OCI-LY1 (cell line): ENCODE results near the gene CDC37.

Experiments
- H2AFZ ChIP-seq: fragments of 200-600 bp; sonication (generic), shearing (Covaris generic); 2 replicates; pipeline ENCODE4 v1.6.0; 2014; ENCODE audit warnings: antibody characterized with exemption, mild to moderate bottlenecking, low read length
- H3F3A ChIP-seq: fragments of 200-600 bp; sonication (generic), shearing (Covaris generic); 2 replicates; pipeline ENCODE4 v1.6.0; 2014; ENCODE audit warnings: mild to moderate bottlenecking, antibody characterized with exemption, low read length, moderate library complexity; ENCODE audit not compliant: insufficient read depth
- H3K27ac ChIP-seq: fragments of 200-600 bp; sonication (generic); 2 replicates; pipeline ENCODE4 v1.5.1; 2014; ENCODE audit warnings: low read length, mixed run types, mild to moderate bottlenecking, low read depth; ENCODE audit not compliant: poor library complexity, severe bottlenecking
- H3K27me3 ChIP-seq: fragments of 200-600 bp; sonication (generic); 2 replicates; pipeline ENCODE4 v1.6.0; 2014; ENCODE audit warnings: antibody characterized with exemption, mild to moderate bottlenecking, low read length, moderate library complexity; ENCODE audit not compliant: insufficient read depth
- H3K36me3 ChIP-seq: fragments of 200-600 bp; sonication (generic); 2 replicates; pipeline ENCODE4 v1.6.1; 2014; ENCODE audit warnings: mild to moderate bottlenecking, antibody characterized with exemption, low read length, moderate library complexity, mixed read lengths; ENCODE audit not compliant: insufficient read depth
- H3K4me1 ChIP-seq: fragments of 200-600 bp; sonication (generic); 2 replicates; pipeline ENCODE4 v1.5.1; 2014; ENCODE audit warnings: mild to moderate bottlenecking, low read length, moderate library complexity; ENCODE audit not compliant: insufficient read depth, severe bottlenecking
- H3K4me2 ChIP-seq: fragments of 200-600 bp; sonication (generic), shearing (Covaris generic); 2 replicates; pipeline ENCODE4 v1.6.1; 2014; ENCODE audit warnings: low read length
- H3K4me3 ChIP-seq: fragments of 200-600 bp; sonication (generic); 2 replicates; pipeline ENCODE4 v1.5.1; 2014; ENCODE audit warnings: low read length, low read depth, mild to moderate bottlenecking, mixed read lengths; ENCODE audit not compliant: poor library complexity, severe bottlenecking
- H3K79me2 ChIP-seq: fragments of 200-600 bp; shearing (Covaris generic); 2 replicates; pipeline ENCODE4 v1.6.1; 2016; ENCODE audit warnings: mixed run types, low read length, mixed read lengths; ENCODE audit not compliant: insufficient read depth
- H3K9ac ChIP-seq: fragments of 200-600 bp; sonication (generic), shearing (Covaris generic); 2 replicates; pipeline ENCODE4 v1.6.1; 2014; ENCODE audit warnings: mild to moderate bottlenecking, low read length, mixed read lengths
- H3K9me2 ChIP-seq: fragments of 200-600 bp; sonication (generic), shearing (Covaris generic); 2 replicates; pipeline ENCODE4 v1.6.1; 2014; ENCODE audit warnings: low read depth, mild to moderate bottlenecking, low read length, mixed read lengths
- H3K9me3 ChIP-seq: fragments of 200-600 bp; shearing (Covaris generic); 2 replicates; pipeline ENCODE4 v1.6.1; 2014; ENCODE audit warnings: low read length, mixed read lengths
- H4K20me1 ChIP-seq: fragments of 200-600 bp; sonication (generic), shearing (Covaris generic); 2 replicates; pipeline ENCODE4 v1.6.0; 2016; ENCODE audit warnings: mild to moderate bottlenecking, low read length; ENCODE audit not compliant: insufficient read depth
- EZH2 ChIP-seq: fragments of 200-600 bp; sonication (generic), shearing (Covaris generic); IDR thresholded peaks from 2 replicates; pipeline ENCODE4 v1.8.0; 2017; ENCODE audit warnings: borderline replicate concordance, mixed run types, mild to moderate bottlenecking, antibody characterized with exemption, low read length, moderate library complexity, mixed read lengths
- TF ChIP-seq, protein P1 (sequence below): fragments of 200-600 bp; sonication (generic), shearing (Covaris generic); IDR thresholded peaks from 2 replicates; pipeline ENCODE4 v1.5.1; 2017; ENCODE audit warnings: mild to moderate bottlenecking, antibody characterized with exemption, low read length, moderate library complexity, mixed read lengths

Gene CDC37

DNA sequence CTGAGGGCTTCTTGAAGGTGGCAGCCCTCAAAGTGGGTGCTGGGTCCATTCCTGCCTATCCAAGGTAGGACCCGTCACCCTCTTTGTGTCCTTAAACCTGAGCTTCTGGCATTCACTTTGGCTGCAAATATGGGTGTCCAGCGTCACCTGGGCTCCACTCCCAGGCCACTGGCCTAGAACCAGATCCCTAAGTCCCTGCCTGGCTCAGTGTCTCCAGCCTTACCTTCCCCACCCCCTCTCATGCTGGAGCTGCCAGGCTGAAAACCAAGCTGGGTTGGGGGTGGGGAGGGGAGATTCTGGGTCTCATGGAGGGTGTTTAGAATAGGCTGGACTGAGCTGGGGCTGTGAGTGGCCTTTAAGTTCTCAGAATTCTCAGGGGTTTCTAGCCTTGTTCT lies 29.4 kb upstream of the CDC37 start:
- Histone ChIP-seq H3K27ac (no peak overlapping the region), H3K4me3 (no peak overlapping the region), H3K27me3 (peaks cover 24% of the 10 kb centered on the region), H2AFZ (no peak overlapping the region), H3F3A (no peaks in the 10 kb centered on the region), H3K9ac (no peak overlapping the region), H3K4me2 (no peak overlapping the region), H4K20me1 (no peaks in the 10 kb centered on the region), H3K79me2 (no peaks in the 10 kb centered on the region), H3K36me3 (no peaks in the 10 kb centered on the region), H3K4me1 (peaks cover 24% of the 10 kb centered on the region), H3K9me2 (no peaks in the 10 kb centered on the region), H3K9me3 (no peaks in the 10 kb centered on the region)
- no peak for TF ChIP-seq EZH2
- TF ChIP-seq, protein P1, sequence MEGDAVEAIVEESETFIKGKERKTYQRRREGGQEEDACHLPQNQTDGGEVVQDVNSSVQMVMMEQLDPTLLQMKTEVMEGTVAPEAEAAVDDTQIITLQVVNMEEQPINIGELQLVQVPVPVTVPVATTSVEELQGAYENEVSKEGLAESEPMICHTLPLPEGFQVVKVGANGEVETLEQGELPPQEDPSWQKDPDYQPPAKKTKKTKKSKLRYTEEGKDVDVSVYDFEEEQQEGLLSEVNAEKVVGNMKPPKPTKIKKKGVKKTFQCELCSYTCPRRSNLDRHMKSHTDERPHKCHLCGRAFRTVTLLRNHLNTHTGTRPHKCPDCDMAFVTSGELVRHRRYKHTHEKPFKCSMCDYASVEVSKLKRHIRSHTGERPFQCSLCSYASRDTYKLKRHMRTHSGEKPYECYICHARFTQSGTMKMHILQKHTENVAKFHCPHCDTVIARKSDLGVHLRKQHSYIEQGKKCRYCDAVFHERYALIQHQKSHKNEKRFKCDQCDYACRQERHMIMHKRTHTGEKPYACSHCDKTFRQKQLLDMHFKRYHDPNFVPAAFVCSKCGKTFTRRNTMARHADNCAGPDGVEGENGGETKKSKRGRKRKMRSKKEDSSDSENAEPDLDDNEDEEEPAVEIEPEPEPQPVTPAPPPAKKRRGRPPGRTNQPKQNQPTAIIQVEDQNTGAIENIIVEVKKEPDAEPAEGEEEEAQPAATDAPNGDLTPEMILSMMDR: no peak

DNA sequence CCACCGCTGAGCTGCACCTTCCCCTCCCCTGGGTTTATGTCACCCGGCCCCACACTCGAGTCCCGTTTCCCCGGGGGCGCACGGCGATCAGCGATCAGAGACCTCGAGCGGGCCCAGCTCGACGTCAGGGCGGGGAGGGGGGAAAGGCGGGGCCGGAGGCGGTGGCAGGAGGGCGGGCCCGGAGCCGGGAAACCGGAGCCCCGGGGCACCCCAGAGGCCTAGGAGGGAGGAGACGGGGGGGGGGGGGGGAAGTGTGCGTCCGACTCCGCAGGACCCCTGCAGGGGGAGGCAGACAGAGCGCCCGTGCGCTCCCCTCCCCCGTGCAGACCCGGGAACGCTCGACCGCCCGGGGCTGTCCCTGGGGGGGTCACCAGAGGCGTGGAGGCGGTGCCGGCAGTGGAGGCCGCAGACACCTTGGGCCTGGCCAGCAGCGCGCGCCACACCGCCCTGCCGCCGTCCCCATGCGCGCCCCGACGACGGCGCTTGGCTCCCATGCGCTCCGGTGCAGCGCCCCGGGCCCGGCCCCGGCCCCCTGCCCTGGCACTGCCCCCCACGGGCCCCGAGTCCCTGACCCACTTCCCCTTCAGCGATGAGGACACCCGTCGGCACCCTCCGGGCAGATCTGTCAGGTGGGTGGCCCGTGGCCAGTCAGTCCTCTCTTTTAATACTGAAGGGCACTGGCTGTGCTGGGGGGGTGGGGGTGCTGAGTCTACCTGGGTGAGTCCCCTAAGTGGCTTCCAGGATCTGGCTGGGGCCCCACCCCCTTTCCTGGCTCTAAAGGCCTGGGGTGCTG lies 28.8 kb upstream of the CDC37 start:
- H3K79me2 ChIP-seq: no peaks in the 10 kb centered on the region
- H3K27me3 ChIP-seq: peaks cover 24% of the 10 kb centered on the region
- peak overlapping the region; percentile 51 for H3K4me2 ChIP-seq
- TF ChIP-seq, protein P1: no peak
- no peak for TF ChIP-seq EZH2
- H3K36me3 ChIP-seq: no peaks in the 10 kb centered on the region
- no peaks in the 10 kb centered on the region for H4K20me1 ChIP-seq
- no peak overlapping the region for H3K9ac ChIP-seq
- peaks cover 26% of the 10 kb centered on the region for H3K4me1 ChIP-seq
- H2AFZ ChIP-seq: no peak overlapping the region
- H3K4me3 ChIP-seq: no peak overlapping the region
- no peaks in the 10 kb centered on the region for H3K9me3 ChIP-seq
- H3K9me2 ChIP-seq: no peaks in the 10 kb centered on the region
- no peaks in the 10 kb centered on the region for H3F3A ChIP-seq
- no peak overlapping the region for H3K27ac ChIP-seq

DNA sequence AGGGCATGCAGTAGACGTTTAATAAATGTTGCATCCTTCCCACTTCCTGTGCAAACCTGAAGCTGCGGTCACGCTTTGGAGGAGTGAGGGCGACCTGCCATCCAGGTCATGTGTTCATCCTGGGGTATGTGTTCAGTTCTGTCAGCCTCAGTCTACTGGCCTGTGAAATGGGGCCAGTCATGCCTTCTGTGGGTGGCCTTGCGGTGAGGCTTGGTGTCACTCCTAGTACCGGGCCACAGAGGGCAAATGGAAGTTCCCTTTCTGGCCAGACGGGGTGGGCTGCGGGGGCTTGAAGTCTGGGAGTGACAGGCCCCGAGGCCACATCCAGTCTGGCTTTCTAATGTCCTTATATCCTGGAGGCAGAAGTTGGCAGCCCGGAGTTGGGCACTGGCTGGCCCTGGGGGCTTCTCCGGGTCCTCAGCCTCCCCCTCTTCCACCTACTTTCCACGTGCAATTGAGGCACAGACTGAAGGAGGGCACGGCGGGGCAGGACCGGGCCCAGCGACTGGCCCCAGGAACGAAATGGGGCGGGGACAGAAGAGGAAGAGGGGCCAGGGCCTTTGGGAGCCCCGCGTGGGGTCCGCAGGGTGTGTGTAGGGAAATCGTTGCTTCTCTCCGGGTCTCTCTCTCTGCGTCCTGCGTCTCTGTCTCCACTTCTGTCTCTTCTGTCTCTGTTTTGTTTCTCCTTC lies 28.1 kb upstream of the CDC37 start:
- no peaks in the 10 kb centered on the region for H3K79me2 ChIP-seq
- H4K20me1 ChIP-seq: no peaks in the 10 kb centered on the region
- peak overlapping the region; percentile 36 for H3K4me3 ChIP-seq
- H3K27ac ChIP-seq: no peak overlapping the region
- no peaks in the 10 kb centered on the region for H3K9me3 ChIP-seq
- H3K27me3 ChIP-seq: peaks cover 24% of the 10 kb centered on the region
- no peaks in the 10 kb centered on the region for H3K9me2 ChIP-seq
- H3F3A ChIP-seq: no peaks in the 10 kb centered on the region
- H3K4me1 ChIP-seq: peaks cover 26% of the 10 kb centered on the region
- TF ChIP-seq, protein P1: peak; percentile 6; the same call in 1 of the 2 replicates
- no peak for TF ChIP-seq EZH2
- peak overlapping the region; percentile 51 for H3K4me2 ChIP-seq
- no peaks in the 10 kb centered on the region for H3K36me3 ChIP-seq
- no peak overlapping the region for H2AFZ ChIP-seq
- no peak overlapping the region for H3K9ac ChIP-seq
